ENCODE data around the gene PTPRG. TPM values are rescaled to one million over a fixed set of nuclear protein-coding genes. Genes with fewer than 3 reads are reported as not detected.
A peak's percentile ranks its signal among the peaks of the same experiment; 100 is the strongest.

The PTPRG gene
- total RNA-seq, 2 donors from 2014 or later = 23.9 to 31.6 TPM

GRCh38 chr3:61924991-61925390, 363.6 kb downstream of the PTPRG start:
- Histone ChIP-seq H3K4me3 (no peak overlapping the region), H3K9me3 (no peaks in the 10 kb centered on the region), H3K36me3 (replicated peaks in 1 of 2; ENCODE audit: insufficient read depth in 1 of 2, low read depth in 2 of 2) (no peaks in the 10 kb centered on the region), H3K27me3 (no peaks in the 10 kb centered on the region), H3K27ac (no peak overlapping the region), H3K4me1 (no peaks in the 10 kb centered on the region)
- intact Hi-C loops (cut with DNase I) = no loop called here
- TF ChIP-seq POLR2A (IDR thresholded peaks at IDR 0.05) (no peak), CTCF (IDR thresholded peaks at IDR 0.05) (no peak)
- no peak for DNase-seq
- ATAC-seq = no peak
- WGBS, 2 donors = 90 to 100% methylated on average over 2 of the region's 2 CpGs

GRCh38 chr3:61925721-61926120, 364.4 kb downstream of the PTPRG start:
- no peaks in the 10 kb centered on the region for H3K9me3 ChIP-seq
- no peak for ATAC-seq
- no peak overlapping the region for H3K27ac ChIP-seq
- intact Hi-C loops (cut with DNase I) = no loop called here
- no peaks in the 10 kb centered on the region for H3K27me3 ChIP-seq
- no peak for DNase-seq
- H3K36me3 ChIP-seq (replicated peaks in 1 of 2; ENCODE audit: insufficient read depth in 1 of 2, low read depth in 2 of 2) = no peaks in the 10 kb centered on the region
- H3K4me1 ChIP-seq = no peaks in the 10 kb centered on the region
- TF ChIP-seq CTCF (IDR thresholded peaks at IDR 0.05) = no peak
- no peak for TF ChIP-seq POLR2A (IDR thresholded peaks at IDR 0.05)
- no peak overlapping the region for H3K4me3 ChIP-seq
- WGBS, 2 donors = 87 to 91% methylated on average over 5 of the region's 5 CpGs

- Histone ChIP-seq H3K36me3 (replicated peaks in 1 of 2; ENCODE audit: insufficient read depth in 1 of 2, low read depth in 2 of 2) (no peaks in the 10 kb centered on the region), H3K4me3 (no peak overlapping the region), H3K4me1 (no peaks in the 10 kb centered on the region), H3K27me3 (no peaks in the 10 kb centered on the region), H3K27ac (no peak overlapping the region), H3K9me3 (no peaks in the 10 kb centered on the region)
- 75 to 85% methylated on average over 3 of the region's 3 CpGs for WGBS, 2 donors
- intact Hi-C loops (cut with DNase I) = no loop called here
- DNase-seq (no peak), ATAC-seq (no peak)
- TF ChIP-seq POLR2A (IDR thresholded peaks at IDR 0.05) (no peak), CTCF (IDR thresholded peaks at IDR 0.05) (no peak)
Measured at GRCh38 chr3:61926923-61927322, 365.6 kb downstream of the PTPRG start.

GRCh38 chr3:61927332-61927731, 366.0 kb downstream of the PTPRG start:
- Histone ChIP-seq H3K4me3 (no peak overlapping the region), H3K36me3 (replicated peaks in 1 of 2; ENCODE audit: insufficient read depth in 1 of 2, low read depth in 2 of 2) (no peaks in the 10 kb centered on the region), H3K27ac (no peak overlapping the region), H3K4me1 (no peaks in the 10 kb centered on the region), H3K27me3 (no peaks in the 10 kb centered on the region), H3K9me3 (no peaks in the 10 kb centered on the region)
- DNase-seq (peak; percentile 19 to 49 (median 37)), ATAC-seq (peak; percentile 48)
- TF ChIP-seq CTCF (IDR thresholded peaks at IDR 0.05) = no peak
- TF ChIP-seq POLR2A (IDR thresholded peaks at IDR 0.05) = no peak
- intact Hi-C loops (cut with DNase I) = no loop called here
- 80 to 88% methylated on average over 3 of the region's 3 CpGs for WGBS, 2 donors

- H3K36me3 ChIP-seq (replicated peaks in 1 of 2; ENCODE audit: insufficient read depth in 1 of 2, low read depth in 2 of 2) = no peaks in the 10 kb centered on the region
- 65 to 94% methylated on average over 3 of the region's 3 CpGs for WGBS, 2 donors
- TF ChIP-seq CTCF (IDR thresholded peaks at IDR 0.05) (no peak), POLR2A (IDR thresholded peaks at IDR 0.05) (no peak)
- H3K4me3 ChIP-seq = no peak overlapping the region
- H3K4me1 ChIP-seq = no peaks in the 10 kb centered on the region
- H3K27ac ChIP-seq = no peak overlapping the region
- H3K27me3 ChIP-seq = no peaks in the 10 kb centered on the region
- ATAC-seq = no peak
- intact Hi-C loops (cut with DNase I) = no loop called here
- DNase-seq = no peak
- no peaks in the 10 kb centered on the region for H3K9me3 ChIP-seq
Measured at GRCh38 chr3:61928039-61928438, 366.7 kb downstream of the PTPRG start.

Measured in body of pancreas (tissue), 4 donors.